T-cell (primary cell): ENCODE data around the gene CLP1. TPM values are rescaled to one million over a fixed set of nuclear protein-coding genes. Genes with fewer than 3 reads are reported as not detected.

ENCODE experiments used
- ATAC-seq, 4 experiments: fragments of 200-7000 bp in 3 of 4; fragments of 150-1000 bp in 1 of 4; cut with Tn5 transposase; replicated peaks in 1 of 4; 1 replicate in 3 of 4; 2 replicates in 1 of 4; pipeline ENCODE4 v1.10.0; 2021; ENCODE audit warnings: moderate library complexity in 3 of 4, mild to moderate bottlenecking in 2 of 4, moderate number of reproducible peaks in 1 of 4
- CTCF ChIA-PET, 2 donors: fragments of 300-600 bp; sonication (Branson Sonifier 250); formaldehyde crosslinking; loops; one replicate each; lab custom pipeline; 2022; ENCODE audit warnings: antibody characterized with exemption in 2 of 2; lab: Charles Lee
- POLR2A ChIA-PET, 2 donors: fragments of 300-600 bp; sonication (Branson Sonifier 250); formaldehyde crosslinking; loops; one replicate each; lab custom pipeline; 2022; ENCODE audit warnings: antibody characterized with exemption in 2 of 2; lab: Charles Lee
- DNase-seq, 35 experiments: peaks; one replicate each; pipeline versions ENCODE4 v3.0.0 to v3.0.0-alpha.2; 2013 to 2023
- H3K27ac ChIP-seq: one replicate; pipeline ENCODE4 v1.5.1; 2013; ENCODE audit warnings: low read length
- H3K27me3 ChIP-seq, 2 experiments: replicated peaks in 1 of 2; 1 replicate in 1 of 2; 2 replicates in 1 of 2; pipeline versions ENCODE4 v1.6.1 to v1.7.0; 2013; ENCODE audit warnings: low read length in 1 of 2, mixed read lengths in 1 of 2; ENCODE audit not compliant: control insufficient read depth in 2 of 2, insufficient read depth in 2 of 2; ENCODE audit errors: extremely low read depth in 1 of 2
- H3K36me3 ChIP-seq, 2 donors: 1 replicate in 1 of 2; 2 replicates in 1 of 2; pipeline versions ENCODE4 v1.6.1 to v1.7.0; 2013; ENCODE audit warnings: low read length in 1 of 2; ENCODE audit not compliant: control insufficient read depth in 2 of 2, insufficient read depth in 1 of 2; ENCODE audit errors: extremely low read depth in 1 of 2
- H3K4me1 ChIP-seq, 2 experiments: 1 replicate in 1 of 2; 2 replicates in 1 of 2; pipeline versions ENCODE4 v1.6.1 to v1.7.0; 2013; ENCODE audit warnings: low read length in 2 of 2, mixed read lengths in 1 of 2; ENCODE audit not compliant: insufficient read depth in 2 of 2, control insufficient read depth in 1 of 2; ENCODE audit errors: extremely low read depth in 1 of 2
- H3K4me3 ChIP-seq, 2 donors: 1 replicate in 1 of 2; 2 replicates in 1 of 2; pipeline versions ENCODE4 v1.5.1 to v1.7.0; 2013; ENCODE audit warnings: mild to moderate bottlenecking in 2 of 2, low read length in 1 of 2, moderate library complexity in 1 of 2; ENCODE audit not compliant: control insufficient read depth in 1 of 2; ENCODE audit errors: extremely low read depth in 1 of 2
- H3K9me3 ChIP-seq: 2 replicates; pipeline ENCODE4 v1.7.0; 2013
- H3K27ac Mint-ChIP-seq, 2 donors: one replicate each; pipeline ENCODE4 v1.8.0; 2020 to 2021; ENCODE audit warnings: mild to moderate bottlenecking in 2 of 2, mixed read lengths in 2 of 2
- H3K27me3 Mint-ChIP-seq, 2 donors: one replicate each; pipeline ENCODE4 v1.8.0; 2021 to 2022; ENCODE audit warnings: mixed read lengths in 2 of 2
- H3K36me3 Mint-ChIP-seq: one replicate; pipeline ENCODE4 v1.8.0; 2021; ENCODE audit warnings: mixed read lengths
- H3K4me1 Mint-ChIP-seq, 3 donors: one replicate each; pipeline ENCODE4 v1.8.0; 2020 to 2022; ENCODE audit warnings: mixed read lengths in 3 of 3, mild to moderate bottlenecking in 1 of 3
- H3K4me3 Mint-ChIP-seq, 3 donors: one replicate each; pipeline ENCODE4 v1.8.0; 2020 to 2022; ENCODE audit warnings: mild to moderate bottlenecking in 3 of 3, mixed read lengths in 3 of 3, moderate library complexity in 3 of 3
- H3K9me3 Mint-ChIP-seq, 3 donors: one replicate each; pipeline ENCODE4 v1.8.0; 2020 to 2022; ENCODE audit warnings: mixed read lengths in 3 of 3
- WGBS: methylation state at CpG from one replicate; pipeline ENCODE4 v1.1.5; 2013; ENCODE audit warnings: missing lambda C conversion rate; ENCODE audit not compliant: insufficient coverage; 5-methylcytosine and 5-hydroxymethylcytosine counted together
- total RNA-seq, 35 experiments: library from RNA in 6 of 35; stranded (reverse) in 6 of 35; fragments of 120-200 nt in 1 of 35; gene quantifications; one replicate each; pipeline versions ENCODE4 v1.2.1 to v1.2.4 and lab custom pipeline; 2013 to 2026

Gene CLP1
- total RNA-seq, 5 donors from 2014 or later (not counting 1 experiment from before 2014, with no cell fraction given) = 14.3 to 16.0 (median 14.5) TPM

GRCh38 chr11:57647960-57648800, 9.4 kb upstream of the CLP1 start:
- ChIA-PET CTCF (interaction anchor here (0.6 to 1.2 kb wide), 3 partner anchors 9 to 131 kb away, joined by 3 to 5 read pairs (median 4); partner anchors contain the start of genes CLP1 (in 1 of the 2) and UBE2L6 (in 1 of the 2)), POLR2A (no interaction called here)
- H3K36me3 ChIP-seq = no peaks in the 10 kb centered on the region
- peaks cover 44 to 64% (median 55%) of the 10 kb centered on the region in 3 donors for H3K4me1 Mint-ChIP-seq
- peaks cover 28 to 50% of the 10 kb centered on the region in 2 experiments for H3K4me1 ChIP-seq
- peak overlapping the region; percentile 83 to 89 (median 87) for H3K4me3 Mint-ChIP-seq
- H3K36me3 Mint-ChIP-seq = no peaks in the 10 kb centered on the region
- 45% methylated on average over 11 of the region's 13 CpGs for WGBS
- H3K27me3 ChIP-seq = peaks cover 9 to 55% of the 10 kb centered on the region in 2 experiments
- H3K9me3 ChIP-seq = no peaks in the 10 kb centered on the region
- peak overlapping the region in 1 of 2 donors; percentile 87 for H3K27ac Mint-ChIP-seq
- H3K4me3 ChIP-seq = peak overlapping the region in 1 of 2 donors; percentile 10
- no peak overlapping the region for H3K27ac ChIP-seq
- no peaks in the 10 kb centered on the region for H3K9me3 Mint-ChIP-seq
- H3K27me3 Mint-ChIP-seq = peaks cover 32 to 55% of the 10 kb centered on the region in 2 donors
- peak in 1 of 35 experiments; percentile 22 for DNase-seq
- no peak for ATAC-seq

GRCh38 chr11:57648801-57649735, 8.5 kb upstream of the CLP1 start:
- peaks cover 28 to 50% of the 10 kb centered on the region in 2 experiments for H3K4me1 ChIP-seq
- H3K9me3 ChIP-seq = no peaks in the 10 kb centered on the region
- H3K27me3 ChIP-seq = peaks cover 9 to 55% of the 10 kb centered on the region in 2 experiments
- no peaks in the 10 kb centered on the region for H3K36me3 ChIP-seq
- H3K27ac ChIP-seq = no peak overlapping the region
- H3K27ac Mint-ChIP-seq = peak overlapping the region; percentile 87 to 90
- peak overlapping the region; percentile 39 to 80 for H3K4me3 ChIP-seq
- no peaks in the 10 kb centered on the region for H3K36me3 Mint-ChIP-seq
- ChIA-PET CTCF (interaction anchor here (0.6 to 1.2 kb wide), 4 partner anchors 9 to 975 kb away, joined by 3 to 5 read pairs (median 4); partner anchors contain the start of genes CLP1 (in 1 of the 2) and UBE2L6 (in 1 of the 2)), POLR2A (no interaction called here)
- 14% methylated on average over 13 of the region's 23 CpGs for WGBS
- no peaks in the 10 kb centered on the region for H3K9me3 Mint-ChIP-seq
- H3K4me3 Mint-ChIP-seq = peak overlapping the region; percentile 83 to 89 (median 87)
- peak in 3 of 4 experiments; percentile 3 to 10 (median 7) for ATAC-seq
- H3K27me3 Mint-ChIP-seq = peaks cover 28 to 48% of the 10 kb centered on the region in 2 donors
- peaks cover 47 to 66% (median 56%) of the 10 kb centered on the region in 3 donors for H3K4me1 Mint-ChIP-seq
- peak in 5 of 35 experiments; percentile 20 to 52 (median 41) for DNase-seq

GRCh38 chr11:57649826-57650738, 7.5 kb upstream of the CLP1 start, which contains the start of gene YPEL4:
TSS of gene YPEL4 (minus strand) at chr11:57649912. CDS start at chr11:57647107, 2,805 bp downstream.
- no peaks in the 10 kb centered on the region for H3K36me3 Mint-ChIP-seq
- Histone ChIP-seq H3K4me1 (peaks cover 28 to 43% of the 10 kb centered on the region in 2 experiments), H3K27me3 (peaks cover 9 to 48% of the 10 kb centered on the region in 2 experiments), H3K9me3 (no peaks in the 10 kb centered on the region), H3K36me3 (no peaks in the 10 kb centered on the region), H3K4me3 (peak within 1 kb of the TSS; percentile 39 to 80), H3K27ac (peak within 1 kb of the TSS; percentile 28)
- peak within 1 kb of the TSS; percentile 87 to 90 for H3K27ac Mint-ChIP-seq
- peaks cover 47 to 64% (median 51%) of the 10 kb centered on the region in 3 donors for H3K4me1 Mint-ChIP-seq
- ATAC-seq = peak; percentile 85 to 93 (median 92)
- ChIA-PET CTCF (interaction anchor here in 1 of 2 donors (1.2 kb wide), 1 partner anchor 8 kb away, joined by 4 read pairs; the partner anchor contains the start of gene CLP1), POLR2A (no interaction called here)
- peak within 1 kb of the TSS; percentile 83 to 89 (median 87) for H3K4me3 Mint-ChIP-seq
- no peaks in the 10 kb centered on the region for H3K9me3 Mint-ChIP-seq
- peaks cover 28 to 42% of the 10 kb centered on the region in 2 donors for H3K27me3 Mint-ChIP-seq
- peak in 34 of 35 experiments; percentile 57 to 88 (median 70) for DNase-seq
- 41% methylated on average over 9 of the region's 15 CpGs for WGBS

GRCh38 chr11:57650739-57651090, 6.8 kb upstream of the CLP1 start:
- no peak overlapping the region for H3K27ac Mint-ChIP-seq
- no peaks in the 10 kb centered on the region for H3K9me3 Mint-ChIP-seq
- Histone ChIP-seq H3K27ac (no peak overlapping the region), H3K9me3 (no peaks in the 10 kb centered on the region), H3K27me3 (peaks cover 9 to 42% of the 10 kb centered on the region in 2 experiments), H3K36me3 (no peaks in the 10 kb centered on the region), H3K4me3 (no peak overlapping the region), H3K4me1 (peaks cover 28 to 43% of the 10 kb centered on the region in 2 experiments)
- ATAC-seq (no peak), DNase-seq (no peak)
- H3K27me3 Mint-ChIP-seq = peaks cover 28 to 37% of the 10 kb centered on the region in 2 donors
- CTCF ChIA-PET = no interaction called here
- H3K4me3 Mint-ChIP-seq = peak overlapping the region in 1 of 3 donors; percentile 17
- WGBS = 97% methylated on average over 4 of the region's 5 CpGs
- H3K36me3 Mint-ChIP-seq = no peaks in the 10 kb centered on the region
- POLR2A ChIA-PET = no interaction called here
- H3K4me1 Mint-ChIP-seq = peaks cover 47 to 64% (median 51%) of the 10 kb centered on the region in 3 donors

GRCh38 chr11:57651408-57651807, 6.2 kb upstream of the CLP1 start:
- Mint-ChIP-seq H3K4me1 (peaks cover 46 to 58% (median 47%) of the 10 kb centered on the region in 3 donors), H3K4me3 (no peak overlapping the region), H3K9me3 (no peaks in the 10 kb centered on the region), H3K36me3 (no peaks in the 10 kb centered on the region), H3K27ac (peak overlapping the region in 1 of 2 donors; percentile 24), H3K27me3 (peaks cover 21 to 30% of the 10 kb centered on the region in 2 donors)
- Histone ChIP-seq H3K36me3 (no peaks in the 10 kb centered on the region), H3K27ac (no peak overlapping the region), H3K4me1 (peaks cover 26 to 39% of the 10 kb centered on the region in 2 experiments), H3K27me3 (peaks cover 9 to 35% of the 10 kb centered on the region in 2 experiments), H3K4me3 (no peak overlapping the region), H3K9me3 (no peaks in the 10 kb centered on the region)
- CTCF ChIA-PET = interaction anchor here (1.0 to 1.3 kb wide), 3 partner anchors 10 to 61 kb away, joined by 3 to 6 read pairs (median 5); partner anchors contain the start of gene MED19 (in 1 of the 2)
- DNase-seq (no peak), ATAC-seq (no peak)
- 86% methylated on average over 7 of the region's 7 CpGs for WGBS
- POLR2A ChIA-PET = interaction anchor here in 1 of 2 donors (0.6 kb wide), 1 partner anchor 42 kb away, joined by 5 read pairs; no protein-coding TSS in a partner anchor
